GM23338 (cell line): ENCODE results near the gene KCND2.

Experiments used
- CREB1 ChIP-seq: fragments of 250-450 bp; sonication (Bioruptor Pico); IDR thresholded peaks from 2 replicates; pipeline ENCODE4 v1.5.0; 2020; ENCODE audit warnings: low read depth, mild to moderate bottlenecking, moderate library complexity
- ETS1 ChIP-seq: IDR thresholded peaks from 2 replicates; pipeline ENCODE4 v1.6.1; 2016; ENCODE audit warnings: antibody characterized with exemption
- EZH2 ChIP-seq: fragments of 200-600 bp; sonication (generic); IDR thresholded peaks from one replicate; pipeline ENCODE4 v1.8.0; 2017; ENCODE audit warnings: antibody characterized with exemption, mild to moderate bottlenecking, low read depth; ENCODE audit not compliant: unreplicated experiment
- EZH2phosphoT487 ChIP-seq: fragments of 200-600 bp; sonication (generic); IDR thresholded peaks from one replicate; pipeline ENCODE4 v1.8.1; 2018; ENCODE audit warnings: antibody characterized with exemption; ENCODE audit not compliant: unreplicated experiment
- JUNB ChIP-seq: IDR thresholded peaks from one replicate; pipeline ENCODE4 v1.6.1; 2016; ENCODE audit warnings: antibody characterized with exemption; ENCODE audit not compliant: unreplicated experiment
- NANOG ChIP-seq: IDR thresholded peaks from 2 replicates; pipeline ENCODE4 v1.6.1; 2016; ENCODE audit warnings: antibody characterized with exemption, borderline replicate concordance
- POLR2AphosphoS5 ChIP-seq: IDR thresholded peaks from 2 replicates; pipeline ENCODE4 v1.6.1; 2016; ENCODE audit warnings: antibody characterized with exemption, low read depth
- ZNF331 ChIP-seq: fragments of 250-450 bp; sonication (Bioruptor Pico); IDR thresholded peaks from 2 replicates; pipeline ENCODE4 v1.5.0; 2020; ENCODE audit warnings: low read depth, mild to moderate bottlenecking, moderate library complexity
- ZNF462 ChIP-seq: fragments of 250-450 bp; sonication (Bioruptor Pico); IDR thresholded peaks from 2 replicates; pipeline ENCODE4 v1.5.0; 2020; ENCODE audit warnings: mild to moderate bottlenecking, moderate library complexity
- TF ChIP-seq, protein P1 (sequence below), 2 experiments: fragments of 200-600 bp in 1 of 2; sonication (generic) in 1 of 2; conservative IDR thresholded peaks; 2 replicates each; pipeline versions ENCODE4 v1.5.1 to v1.6.1; 2016 to 2017; ENCODE audit warnings: antibody characterized with exemption in 2 of 2, low read depth in 2 of 2, mild to moderate bottlenecking in 2 of 2, moderate library complexity in 1 of 2
- TF ChIP-seq, protein P2 (sequence below): IDR thresholded peaks from one replicate; pipeline ENCODE4 v1.6.1; 2018; ENCODE audit warnings: antibody characterized with exemption; ENCODE audit not compliant: unreplicated experiment

DNA sequence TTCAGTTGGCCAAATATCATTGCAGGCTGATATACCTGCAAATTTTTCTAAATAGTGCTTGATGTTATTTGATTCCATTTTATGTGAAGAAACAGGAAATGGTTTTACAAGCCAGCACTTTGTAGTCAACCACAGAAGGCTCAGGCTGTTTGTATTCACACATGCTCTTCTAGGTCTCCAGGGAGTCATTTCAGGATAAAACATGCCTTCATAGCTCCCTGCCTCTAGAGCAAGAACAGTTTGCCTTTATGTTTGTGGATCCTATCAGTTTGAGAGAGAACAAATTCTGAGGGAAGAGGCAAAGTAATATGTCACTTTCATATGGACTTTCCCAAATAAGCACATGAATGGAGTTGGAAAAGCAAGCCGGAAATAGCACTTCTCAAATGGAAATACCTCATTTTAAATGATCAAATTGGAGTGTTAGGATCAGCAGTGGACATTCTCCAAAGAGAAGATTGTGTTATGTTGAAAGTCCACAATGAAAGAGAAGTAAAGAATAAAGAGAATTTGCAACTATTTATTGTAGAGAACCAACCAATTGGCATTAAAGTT is 277.6 kb downstream of the KCND2 start:
- TF ChIP-seq, protein P1, sequence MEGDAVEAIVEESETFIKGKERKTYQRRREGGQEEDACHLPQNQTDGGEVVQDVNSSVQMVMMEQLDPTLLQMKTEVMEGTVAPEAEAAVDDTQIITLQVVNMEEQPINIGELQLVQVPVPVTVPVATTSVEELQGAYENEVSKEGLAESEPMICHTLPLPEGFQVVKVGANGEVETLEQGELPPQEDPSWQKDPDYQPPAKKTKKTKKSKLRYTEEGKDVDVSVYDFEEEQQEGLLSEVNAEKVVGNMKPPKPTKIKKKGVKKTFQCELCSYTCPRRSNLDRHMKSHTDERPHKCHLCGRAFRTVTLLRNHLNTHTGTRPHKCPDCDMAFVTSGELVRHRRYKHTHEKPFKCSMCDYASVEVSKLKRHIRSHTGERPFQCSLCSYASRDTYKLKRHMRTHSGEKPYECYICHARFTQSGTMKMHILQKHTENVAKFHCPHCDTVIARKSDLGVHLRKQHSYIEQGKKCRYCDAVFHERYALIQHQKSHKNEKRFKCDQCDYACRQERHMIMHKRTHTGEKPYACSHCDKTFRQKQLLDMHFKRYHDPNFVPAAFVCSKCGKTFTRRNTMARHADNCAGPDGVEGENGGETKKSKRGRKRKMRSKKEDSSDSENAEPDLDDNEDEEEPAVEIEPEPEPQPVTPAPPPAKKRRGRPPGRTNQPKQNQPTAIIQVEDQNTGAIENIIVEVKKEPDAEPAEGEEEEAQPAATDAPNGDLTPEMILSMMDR (conservative IDR thresholded peaks at IDR 0.05; ENCODE audit: low read depth in 2 of 2), result no peak
- no peak for TF ChIP-seq CREB1 (CRISPR knock-in tag)
- peak; percentile 77 for TF ChIP-seq ZNF462 (CRISPR knock-in tag)
- no peak for TF ChIP-seq EZH2phosphoT487
- TF ChIP-seq, protein P2, sequence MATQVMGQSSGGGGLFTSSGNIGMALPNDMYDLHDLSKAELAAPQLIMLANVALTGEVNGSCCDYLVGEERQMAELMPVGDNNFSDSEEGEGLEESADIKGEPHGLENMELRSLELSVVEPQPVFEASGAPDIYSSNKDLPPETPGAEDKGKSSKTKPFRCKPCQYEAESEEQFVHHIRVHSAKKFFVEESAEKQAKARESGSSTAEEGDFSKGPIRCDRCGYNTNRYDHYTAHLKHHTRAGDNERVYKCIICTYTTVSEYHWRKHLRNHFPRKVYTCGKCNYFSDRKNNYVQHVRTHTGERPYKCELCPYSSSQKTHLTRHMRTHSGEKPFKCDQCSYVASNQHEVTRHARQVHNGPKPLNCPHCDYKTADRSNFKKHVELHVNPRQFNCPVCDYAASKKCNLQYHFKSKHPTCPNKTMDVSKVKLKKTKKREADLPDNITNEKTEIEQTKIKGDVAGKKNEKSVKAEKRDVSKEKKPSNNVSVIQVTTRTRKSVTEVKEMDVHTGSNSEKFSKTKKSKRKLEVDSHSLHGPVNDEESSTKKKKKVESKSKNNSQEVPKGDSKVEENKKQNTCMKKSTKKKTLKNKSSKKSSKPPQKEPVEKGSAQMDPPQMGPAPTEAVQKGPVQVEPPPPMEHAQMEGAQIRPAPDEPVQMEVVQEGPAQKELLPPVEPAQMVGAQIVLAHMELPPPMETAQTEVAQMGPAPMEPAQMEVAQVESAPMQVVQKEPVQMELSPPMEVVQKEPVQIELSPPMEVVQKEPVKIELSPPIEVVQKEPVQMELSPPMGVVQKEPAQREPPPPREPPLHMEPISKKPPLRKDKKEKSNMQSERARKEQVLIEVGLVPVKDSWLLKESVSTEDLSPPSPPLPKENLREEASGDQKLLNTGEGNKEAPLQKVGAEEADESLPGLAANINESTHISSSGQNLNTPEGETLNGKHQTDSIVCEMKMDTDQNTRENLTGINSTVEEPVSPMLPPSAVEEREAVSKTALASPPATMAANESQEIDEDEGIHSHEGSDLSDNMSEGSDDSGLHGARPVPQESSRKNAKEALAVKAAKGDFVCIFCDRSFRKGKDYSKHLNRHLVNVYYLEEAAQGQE, result no peak
- TF ChIP-seq POLR2AphosphoS5, result no peak
- TF ChIP-seq EZH2, result no peak
- no peak for TF ChIP-seq JUNB
- no peak for TF ChIP-seq ZNF331 (CRISPR knock-in tag)
- TF ChIP-seq ETS1, result peak; percentile 58; the same call in 1 of the 2 replicates
- peak; percentile 94 for TF ChIP-seq NANOG
